ENCODE results near the gene RAPGEF1.
"Not testable (repeated sequence)": the region's sequence is repeated elsewhere in the genome, so short reads cannot be mapped to it uniquely, and the experiment has no call there.

The RAPGEF1 gene

DNA sequence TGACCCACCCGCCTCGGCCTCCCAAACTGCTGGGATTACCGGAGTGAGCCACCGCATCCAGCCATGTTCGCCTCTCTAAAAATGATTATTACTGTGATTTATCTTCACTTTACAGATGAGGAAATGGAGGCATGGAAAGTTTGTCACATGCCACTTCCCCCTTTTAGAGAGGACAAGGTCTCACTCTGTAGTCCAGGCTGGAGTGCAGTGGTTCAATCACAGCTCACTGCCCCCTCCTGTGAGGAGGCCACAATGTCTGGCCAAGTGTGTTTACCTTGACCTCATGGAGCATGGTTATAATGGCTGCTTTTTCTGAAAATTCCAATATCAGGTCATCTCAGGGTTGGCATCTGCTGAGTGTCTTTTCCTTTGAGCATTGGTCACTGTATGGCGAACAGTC lies 187.8 kb downstream of the RAPGEF1 start:
- no peak for DNase-seq (ENCODE audit: low read depth in 1 of 2, low spot score in 1 of 2)
- in situ Hi-C loops (cut with HindIII; ENCODE audit: low pct_unique_long_range_greater_than_20kb, low sequenced_read_pairs): no loop called here
- no peak for TF ChIP-seq JUND (IDR thresholded peaks at IDR 0.05; ENCODE audit: low read depth)

DNA sequence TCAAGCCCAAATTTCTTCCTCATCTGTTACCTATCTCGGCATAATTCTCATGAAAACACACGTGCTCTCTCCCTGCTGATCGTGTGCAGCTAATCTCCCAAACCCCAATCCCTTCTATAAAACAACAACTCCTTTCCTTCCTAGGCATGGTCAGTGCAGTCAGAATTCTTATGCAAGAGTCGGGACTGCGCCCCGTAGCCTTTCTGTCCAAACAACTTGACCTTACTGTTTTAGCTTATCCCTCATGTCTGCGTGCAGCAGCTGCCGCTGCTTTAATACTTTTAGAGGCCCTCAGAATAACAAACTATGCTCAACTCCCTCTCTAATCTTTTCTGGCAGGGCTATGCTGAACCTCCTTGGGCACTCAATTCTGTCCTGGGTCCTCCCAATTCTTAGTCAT lies 189.4 kb downstream of the RAPGEF1 start:
- DNase-seq (ENCODE audit: low read depth in 1 of 2, low spot score in 1 of 2); in situ Hi-C loops (cut with HindIII; ENCODE audit: low pct_unique_long_range_greater_than_20kb, low sequenced_read_pairs): not testable (repeated sequence)

DNA sequence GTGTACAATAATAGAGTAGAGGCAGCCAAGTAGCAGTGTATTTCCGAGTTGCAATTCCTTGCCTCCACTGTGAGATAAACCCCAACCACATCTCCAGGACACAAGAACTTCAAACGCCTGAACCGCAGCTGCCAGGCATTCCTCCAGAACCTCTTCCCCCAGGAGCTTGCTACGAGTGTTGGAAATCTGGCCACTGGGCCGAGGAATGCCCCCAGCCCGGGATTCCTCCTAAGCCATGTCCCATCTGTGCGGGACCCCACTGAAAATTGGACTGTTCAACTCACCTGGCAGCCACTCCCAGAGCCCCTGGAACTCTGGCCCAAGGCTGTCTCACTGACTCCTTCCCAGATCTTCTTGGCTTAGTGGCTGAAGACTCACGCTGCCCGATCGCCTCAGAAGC lies 190.7 kb downstream of the RAPGEF1 start:
- DNase-seq (ENCODE audit: low read depth in 1 of 2, low spot score in 1 of 2); in situ Hi-C loops (cut with HindIII; ENCODE audit: low pct_unique_long_range_greater_than_20kb, low sequenced_read_pairs): not testable (repeated sequence)

DNA sequence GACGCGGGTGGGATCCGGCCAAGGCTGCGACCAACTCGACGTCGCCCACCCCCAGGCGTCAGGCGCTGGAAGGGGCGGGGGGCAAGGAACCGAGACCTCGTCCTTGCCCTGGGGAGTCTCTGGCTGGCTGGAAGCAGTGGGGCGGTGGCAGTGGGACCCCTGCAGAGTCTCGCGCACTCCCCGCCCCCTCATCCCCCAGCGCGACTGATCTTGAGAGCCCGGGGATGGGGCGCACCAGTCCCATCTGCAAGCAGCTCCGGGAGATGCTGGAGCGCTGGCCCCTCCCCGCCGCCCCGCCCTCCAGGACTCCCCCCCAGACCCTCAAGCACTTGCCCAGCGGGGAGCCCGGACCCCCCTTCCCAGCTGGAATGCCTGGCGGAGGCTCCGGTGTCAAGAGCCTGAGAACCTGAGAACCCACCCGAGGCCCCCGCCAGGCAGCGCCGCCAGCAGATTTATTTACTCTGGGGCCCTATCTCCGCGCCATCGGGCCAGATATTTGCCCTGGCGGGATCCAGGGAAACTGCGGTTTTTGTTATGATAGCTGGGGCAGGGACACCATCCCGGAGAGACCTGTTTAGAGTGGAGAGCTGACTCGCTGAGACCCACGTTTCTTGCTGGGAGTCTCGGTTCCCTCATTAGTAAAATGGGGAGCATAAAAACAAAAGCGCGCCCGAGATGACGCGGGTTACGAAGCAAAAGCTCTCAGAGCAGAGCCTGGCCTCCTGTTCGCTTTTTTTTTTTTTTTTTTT lies 193.4 kb downstream of the RAPGEF1 start:
- in situ Hi-C loops (cut with HindIII; ENCODE audit: low pct_unique_long_range_greater_than_20kb, low sequenced_read_pairs): no loop called here
- TF ChIP-seq JUND (IDR thresholded peaks at IDR 0.05; ENCODE audit: low read depth): peak; percentile 58; the same call in 1 of the 2 replicates
- peak; percentile 67 to 80 for DNase-seq (ENCODE audit: low read depth in 1 of 2, low spot score in 1 of 2)

DNA sequence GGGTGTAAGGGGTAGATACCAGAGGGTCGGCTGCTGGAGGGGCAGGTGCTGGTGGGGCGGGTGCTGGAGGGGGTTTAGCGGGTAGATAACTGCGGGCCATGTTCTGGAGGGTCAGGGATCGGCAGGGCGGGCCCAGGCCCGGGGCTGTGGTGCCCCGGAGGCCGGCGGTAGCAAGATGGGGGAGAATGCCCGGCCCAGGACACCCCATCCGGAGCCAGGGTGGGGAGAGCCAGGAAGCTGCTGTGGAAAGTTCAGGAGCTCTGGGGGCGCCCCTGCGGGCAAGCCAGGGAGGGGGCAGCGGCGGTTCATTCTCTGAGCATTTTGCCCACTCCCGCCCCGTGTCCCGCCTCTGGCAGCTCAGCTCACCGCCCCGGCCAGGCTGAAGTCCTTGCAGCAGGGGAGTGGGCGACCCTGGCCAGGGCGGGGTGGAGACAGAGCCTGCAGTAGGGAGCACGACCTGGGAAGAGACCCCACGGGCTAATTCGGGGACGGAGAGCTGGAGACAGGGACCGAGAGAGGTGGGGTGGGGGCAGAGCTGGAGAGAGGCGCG lies 194.0 kb downstream of the RAPGEF1 start:
- TF ChIP-seq JUND (IDR thresholded peaks at IDR 0.05; ENCODE audit: low read depth): no peak
- no peak for DNase-seq (ENCODE audit: low read depth in 1 of 2, low spot score in 1 of 2)
- in situ Hi-C loops (cut with HindIII; ENCODE audit: low pct_unique_long_range_greater_than_20kb, low sequenced_read_pairs): no loop called here

DNA sequence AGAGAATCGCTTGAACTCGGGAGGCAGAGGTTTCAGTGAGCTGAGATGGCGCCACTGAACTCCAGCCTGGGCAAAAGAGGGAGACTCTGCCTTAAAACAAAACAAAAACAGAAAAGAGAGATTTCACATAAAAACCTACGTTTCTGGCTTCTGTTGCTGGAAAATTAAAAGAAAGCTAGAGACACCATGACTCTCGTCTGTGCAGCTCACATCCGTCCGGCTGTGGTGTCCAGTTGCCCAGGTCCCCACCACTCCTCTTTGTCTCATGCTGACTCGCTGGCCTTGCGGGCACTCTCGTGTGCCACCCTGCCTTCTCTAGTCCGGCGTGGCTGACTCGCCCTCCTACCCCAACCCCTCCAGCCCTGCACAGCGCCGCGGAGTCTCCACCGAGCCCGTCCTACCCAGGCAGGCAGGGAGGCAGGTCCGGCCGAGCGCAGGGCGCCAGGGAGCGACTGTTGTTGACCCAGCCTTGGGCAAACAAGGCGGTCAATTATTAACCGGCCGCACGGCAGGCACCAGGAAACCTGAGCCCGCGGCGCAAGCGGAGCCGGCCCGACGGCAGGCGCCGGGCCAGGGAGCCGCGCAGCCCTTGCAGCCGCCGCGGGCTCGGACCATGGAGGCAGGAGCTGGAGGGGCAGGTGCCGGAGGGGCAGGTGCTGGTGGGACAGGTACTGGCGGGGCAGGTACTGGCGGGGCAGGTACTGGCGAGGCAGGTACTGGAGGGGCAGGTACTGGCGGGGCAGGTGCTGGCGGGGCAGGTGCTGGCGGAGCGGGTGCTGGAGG lies 194.7 kb downstream of the RAPGEF1 start, which contains the start of gene PRRT1B:
Gene PRRT1B (plus strand): TSS at position 521 of the 783 bp plus-strand sequence. CDS start 93 bp downstream, at position 614.
- no peak for TF ChIP-seq JUND (IDR thresholded peaks at IDR 0.05; ENCODE audit: low read depth)
- in situ Hi-C loops (cut with HindIII; ENCODE audit: low pct_unique_long_range_greater_than_20kb, low sequenced_read_pairs): no loop called here
- peak; percentile 92 to 95 for DNase-seq (ENCODE audit: low read depth in 1 of 2, low spot score in 1 of 2)

DNA sequence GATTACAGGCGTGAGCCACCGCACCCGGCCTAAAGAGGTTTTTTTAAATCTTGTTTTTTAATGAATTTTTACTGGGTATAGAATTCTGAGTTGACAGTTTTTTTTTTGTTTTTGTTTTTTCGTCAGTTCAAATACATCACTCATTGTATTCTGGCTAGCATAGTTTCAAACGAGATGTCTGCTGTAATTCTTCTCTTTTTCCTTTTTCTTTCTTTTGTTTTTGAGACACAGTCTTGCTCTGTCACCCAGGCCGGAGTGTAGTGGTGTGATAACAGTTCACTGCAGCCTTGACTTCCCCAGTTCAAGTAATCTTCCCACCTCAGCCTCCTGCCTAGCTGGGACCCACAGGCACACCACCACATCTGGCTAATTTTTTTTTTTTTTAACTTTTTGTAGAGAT lies 196.7 kb downstream of the RAPGEF1 start:
- no peak for TF ChIP-seq JUND (IDR thresholded peaks at IDR 0.05; ENCODE audit: low read depth)
- in situ Hi-C loops (cut with HindIII; ENCODE audit: low pct_unique_long_range_greater_than_20kb, low sequenced_read_pairs): no loop called here
- no peak for DNase-seq (ENCODE audit: low read depth in 1 of 2, low spot score in 1 of 2)

DNA sequence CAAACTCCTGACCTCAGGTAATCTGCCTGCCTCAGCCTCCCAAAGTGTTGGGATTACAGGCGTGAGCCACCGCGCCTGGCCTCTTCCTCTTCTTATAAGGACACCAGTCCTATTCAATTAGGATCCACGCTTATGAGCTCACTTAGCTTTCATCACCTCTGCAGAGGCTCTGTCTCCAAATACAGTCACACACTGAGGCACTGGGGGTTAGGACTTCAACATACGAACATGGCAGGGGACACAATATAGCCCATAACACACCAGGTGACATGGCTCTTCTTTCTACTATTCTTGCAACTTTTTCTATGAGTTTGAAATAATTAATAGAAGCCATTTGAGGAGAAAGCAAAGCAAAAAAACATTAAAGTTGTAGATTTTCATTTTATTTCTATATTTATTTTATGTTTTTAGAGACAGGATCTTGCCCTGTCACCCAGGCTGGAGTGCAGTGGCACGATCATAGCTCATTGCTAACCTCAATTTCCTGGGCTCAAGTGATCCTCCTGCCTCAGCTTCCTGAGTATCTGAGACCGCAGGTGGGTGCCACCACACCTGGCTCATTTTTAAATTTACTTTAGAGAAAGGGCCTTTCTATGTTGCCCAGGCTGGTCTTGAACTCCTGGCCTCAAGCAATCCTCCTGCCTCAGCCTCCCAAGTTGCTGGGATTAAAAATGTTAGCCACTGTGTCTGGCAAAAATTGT lies 200.5 kb downstream of the RAPGEF1 start:
- in situ Hi-C loops (cut with HindIII; ENCODE audit: low pct_unique_long_range_greater_than_20kb, low sequenced_read_pairs): no loop called here
- TF ChIP-seq JUND (IDR thresholded peaks at IDR 0.05; ENCODE audit: low read depth): no peak
- no peak for DNase-seq (ENCODE audit: low read depth in 1 of 2, low spot score in 1 of 2)

DNA sequence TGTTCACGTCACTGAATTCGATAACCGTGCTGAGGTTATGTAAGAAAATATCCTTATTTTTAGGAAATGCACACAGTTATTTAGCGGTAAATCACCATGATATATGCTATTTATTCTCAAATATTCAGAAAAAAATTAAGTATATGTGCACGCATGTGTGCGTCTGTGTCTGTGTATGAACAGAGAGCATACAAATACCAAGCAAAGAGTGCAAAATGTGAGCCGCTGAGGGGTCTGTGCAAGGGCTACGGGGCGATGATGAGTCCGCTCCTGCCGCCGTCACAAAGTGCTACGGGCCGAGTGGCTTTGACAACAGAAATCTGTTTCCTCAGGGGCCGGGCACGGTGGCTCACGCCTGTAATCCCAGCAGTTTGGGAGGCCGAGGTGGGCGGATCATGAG lies 201.9 kb downstream of the RAPGEF1 start:
- TF ChIP-seq JUND (IDR thresholded peaks at IDR 0.05; ENCODE audit: low read depth): no peak
- in situ Hi-C loops (cut with HindIII; ENCODE audit: low pct_unique_long_range_greater_than_20kb, low sequenced_read_pairs): no loop called here
- no peak for DNase-seq (ENCODE audit: low read depth in 1 of 2, low spot score in 1 of 2)

DNA sequence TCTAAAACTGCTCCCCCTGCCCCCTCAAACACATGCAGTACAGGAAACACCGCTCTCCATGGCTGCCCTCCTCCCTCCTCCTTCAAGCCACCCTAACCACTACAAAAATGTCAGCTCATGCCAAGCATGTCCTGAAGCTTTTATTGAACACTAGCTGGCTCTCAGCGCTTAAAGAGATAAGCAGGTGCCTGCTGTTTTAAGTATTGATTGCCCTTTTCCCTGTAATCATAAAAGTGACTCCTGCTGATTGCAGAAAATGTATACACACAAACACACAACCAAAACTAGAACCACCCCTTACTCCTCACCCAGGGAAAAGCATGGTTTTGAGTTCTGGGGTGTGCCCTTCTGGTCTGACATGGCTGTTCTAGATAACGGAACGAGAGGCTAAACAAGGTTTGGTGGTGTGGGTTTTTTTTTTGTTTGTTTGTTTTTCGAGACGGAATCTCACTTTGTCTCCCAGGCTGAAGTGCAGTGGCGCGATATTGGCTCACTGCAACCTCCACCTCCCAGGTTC lies 205.1 kb downstream of the RAPGEF1 start:
- no peak for DNase-seq (ENCODE audit: low read depth in 1 of 2, low spot score in 1 of 2)
- TF ChIP-seq JUND (IDR thresholded peaks at IDR 0.05; ENCODE audit: low read depth): no peak
- in situ Hi-C loops (cut with HindIII; ENCODE audit: low pct_unique_long_range_greater_than_20kb, low sequenced_read_pairs): no loop called here

DNA sequence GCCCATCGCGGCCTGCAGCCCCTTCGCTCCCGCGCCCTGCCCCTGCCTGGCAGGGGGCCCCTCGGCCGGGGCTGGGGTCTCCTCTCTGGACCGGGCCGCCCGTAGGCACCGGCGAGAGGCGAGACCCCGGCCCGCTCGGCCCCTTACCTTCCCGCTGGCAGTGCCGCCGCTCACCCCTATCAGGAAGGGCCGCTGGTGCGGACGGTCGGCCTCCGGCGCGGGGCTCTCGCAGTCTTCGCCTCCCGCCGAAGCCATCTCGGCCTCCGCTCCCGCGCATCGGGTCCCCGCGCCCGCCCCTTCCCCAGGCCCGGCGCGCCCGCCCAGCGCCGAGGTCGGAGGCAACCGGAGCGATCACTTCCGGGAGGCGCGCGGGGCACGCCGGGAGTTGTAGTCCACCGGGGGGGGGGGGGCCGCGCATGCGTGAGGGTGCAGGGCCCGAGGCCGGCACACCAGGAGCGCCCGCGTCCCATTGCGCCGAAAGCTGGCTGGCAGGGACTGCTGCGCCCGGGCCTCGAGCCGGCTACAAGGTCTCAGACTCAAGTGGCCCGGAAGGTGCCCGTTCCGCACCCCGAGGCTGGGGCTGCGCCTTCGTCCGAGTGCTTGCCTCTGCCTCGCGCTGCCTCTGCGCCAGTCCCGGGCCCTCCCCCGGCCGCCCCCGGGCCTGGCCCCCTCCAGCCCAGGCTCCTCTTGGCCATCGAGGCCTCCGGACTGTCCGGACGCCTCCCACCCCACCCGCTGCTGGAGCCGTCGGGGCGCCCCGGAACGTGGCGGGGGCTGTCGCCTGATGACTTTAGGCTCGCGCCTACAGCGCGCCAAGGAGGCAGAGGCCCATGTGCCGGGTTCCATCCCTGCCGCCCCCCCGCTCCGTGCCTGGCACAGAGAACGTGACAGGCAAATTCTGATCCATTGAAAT lies 208.7 kb downstream of the RAPGEF1 start, which contains the start of gene UCK1:
Gene UCK1 (minus strand): TSS at position 344 of the 913 bp plus-strand sequence. CDS start 89 bp downstream, at position 255.
- DNase-seq (ENCODE audit: low read depth in 1 of 2, low spot score in 1 of 2): peak; percentile 90 to 96
- in situ Hi-C loops (cut with HindIII; ENCODE audit: low pct_unique_long_range_greater_than_20kb, low sequenced_read_pairs): no loop called here
- no peak for TF ChIP-seq JUND (IDR thresholded peaks at IDR 0.05; ENCODE audit: low read depth)

Data from T47D (cell line).